HFFc6 (cell line): ENCODE results near the gene ZBTB8OS. TPM values are rescaled to one million over a fixed set of nuclear protein-coding genes. Genes with fewer than 3 reads are reported as not detected.
A peak's percentile ranks its signal among the peaks of the same experiment; 100 is the strongest.
"Not testable (repeated sequence)": the region's sequence is repeated elsewhere in the genome, so short reads cannot be mapped to it uniquely, and the experiment has no call there.

Source experiments
- DNase-seq: peaks from one replicate; pipeline ENCODE4 v3.0.0-alpha.2; 2018
- H3K27ac Mint-ChIP-seq: 2 replicates; pipeline ENCODE4 v1.8.0; 2020; ENCODE audit warnings: mild to moderate bottlenecking, mixed read lengths
- H3K27me3 Mint-ChIP-seq: 2 replicates; pipeline ENCODE4 v1.8.0; 2021; ENCODE audit warnings: mild to moderate bottlenecking, moderate library complexity, mixed read lengths; ENCODE audit not compliant: insufficient read depth
- H3K36me3 Mint-ChIP-seq: 2 replicates; pipeline ENCODE4 v1.8.0; 2021; ENCODE audit warnings: low read depth, mixed read lengths
- H3K4me1 Mint-ChIP-seq: 2 replicates; pipeline ENCODE4 v1.8.0; 2020; ENCODE audit warnings: low read depth, mixed read lengths
- H3K4me3 Mint-ChIP-seq: 2 replicates; pipeline ENCODE4 v1.8.0; 2020; ENCODE audit warnings: mild to moderate bottlenecking, moderate library complexity, mixed read lengths
- H3K9me3 Mint-ChIP-seq: 2 replicates; pipeline ENCODE4 v1.8.0; 2020; ENCODE audit warnings: mild to moderate bottlenecking, mixed read lengths
- CTCF ChIP-seq: fragments of 200-600 bp; sonication (generic); IDR thresholded peaks from 2 replicates; pipeline ENCODE4 v1.5.0; 2021; ENCODE audit warnings: antibody characterized with exemption, mild to moderate bottlenecking
- long read RNA-seq: library from polyadenylated mRNA; unstranded; transcript quantifications from one replicate; pipeline ENCODE4 v2.0.0, GENCODE V29; 2019
- total RNA-seq, 6 experiments: library from RNA; stranded (reverse); fragmentation: NEBNext Ultra II Directional; extraction: Animal tissue kit (Norgen Biotek cat#: 25700); gene quantifications; 2 replicates in 1 of 6; 3 replicates in 5 of 6; pipeline ENCODE4 v1.2.3, GENCODE V29; 2021

ZBTB8OS gene
- total RNA-seq, result 10 to 100 TPM; 44.9 to 52.7 (median 47.4) TPM
- long read RNA-seq, transcript ZBTB8OS-208 (7 exons, 1,601 nt), result major isoform, 29 of 57 reads
- long read RNA-seq, partial matches to known transcripts, result 1 of 57 reads
- long read RNA-seq, other reads (novel, unspliced or antisense), result 21 of 57 reads

GRCh38 chr1:32650248-32650751, at the start of gene ZBTB8OS:
TSS of gene ZBTB8OS (minus strand) at chr1:32650550. CDS start at chr1:32650529, 21 bp downstream.
- peak within 1 kb of the TSS; percentile 100 for H3K27ac Mint-ChIP-seq
- H3K4me1 Mint-ChIP-seq, result peaks cover 32% of the 10 kb centered on the region
- DNase-seq, result peak; percentile 86
- no peak for TF ChIP-seq CTCF
- peak within 1 kb of the TSS; percentile 97 for H3K4me3 Mint-ChIP-seq
- H3K9me3 Mint-ChIP-seq, result 0 out of 2 replicates have a peak, but pooled peaks cover 7% of the 10 kb centered on the region
- H3K36me3 Mint-ChIP-seq, result peaks cover 23% of the 10 kb centered on the region
- peaks cover 5% of the 10 kb centered on the region; the same call in 1 of the 2 replicates for H3K27me3 Mint-ChIP-seq

GRCh38 chr1:32696996-32697395, 46.6 kb upstream of the ZBTB8OS start:
- H3K9me3 Mint-ChIP-seq, DNase-seq, H3K27me3 Mint-ChIP-seq, H3K27ac Mint-ChIP-seq, H3K4me3 Mint-ChIP-seq: not testable (repeated sequence)
- Mint-ChIP-seq H3K36me3 (peaks cover 33% of the 10 kb centered on the region), H3K4me1 (peaks cover 52% of the 10 kb centered on the region)

GRCh38 chr1:32696041-32696440, 45.7 kb upstream of the ZBTB8OS start:
- TF ChIP-seq CTCF, result no peak
- no peaks in the 10 kb centered on the region; the same call in none of the 2 replicates for H3K27me3 Mint-ChIP-seq

GRCh38 chr1:32695098-32695904, 45.0 kb upstream of the ZBTB8OS start:
- H3K4me1 Mint-ChIP-seq, result peaks cover 36% of the 10 kb centered on the region
- peak; percentile 72 for DNase-seq

More at GRCh38 chr1:32696041-32696440, 45.7 kb upstream of the ZBTB8OS start:
- Mint-ChIP-seq H3K9me3 (no peaks in the 10 kb centered on the region), H3K36me3 (peaks cover 36% of the 10 kb centered on the region), H3K4me3 (no peak overlapping the region), H3K4me1 (peaks cover 43% of the 10 kb centered on the region), H3K27ac (no peak overlapping the region)
- no peak for DNase-seq

GRCh38 chr1:32693455-32694174, 43.3 kb upstream of the ZBTB8OS start:
- Mint-ChIP-seq H3K27ac (no peak overlapping the region), H3K36me3 (peaks cover 31% of the 10 kb centered on the region), H3K4me3 (no peak overlapping the region), H3K27me3 (peaks cover 1% of the 10 kb centered on the region), H3K9me3 (no peaks in the 10 kb centered on the region), H3K4me1 (peaks cover 23% of the 10 kb centered on the region)
- no peak for TF ChIP-seq CTCF
- DNase-seq, result no peak

More at GRCh38 chr1:32695098-32695904, 45.0 kb upstream of the ZBTB8OS start:
- Mint-ChIP-seq H3K27me3 (no peaks in the 10 kb centered on the region; the same call in none of the 2 replicates), H3K9me3 (no peaks in the 10 kb centered on the region), H3K4me3 (no peak overlapping the region), H3K27ac (peak overlapping the region; percentile 20; the same call in 1 of the 2 replicates), H3K36me3 (peaks cover 33% of the 10 kb centered on the region)
- TF ChIP-seq CTCF, result no peak
